Nucleus accumbens (tissue), 56 donors: Measurements from ENCODE around the gene OPHN1.

Experiments
- DNase-seq, 56 donors: peaks; one replicate each; lab custom pipeline; 2025; lab: John Stamatoyannopoulos, UW

OPHN1 gene

GRCh38 chrX:68261060-68261672, 172.1 kb downstream of the OPHN1 start:
- DNase-seq, result peak in 36 of 56 donors; percentile 0 to 56 (median 15)

- no peak for DNase-seq
Measured at GRCh38 chrX:68256990-68257389, 176.3 kb downstream of the OPHN1 start.

- no peak for DNase-seq
Measured at GRCh38 chrX:68254738-68255645, 178.3 kb downstream of the OPHN1 start.

GRCh38 chrX:68252664-68253063, 180.6 kb downstream of the OPHN1 start:
- DNase-seq, result no peak

GRCh38 chrX:68249903-68250302, 183.4 kb downstream of the OPHN1 start:
- no peak for DNase-seq

- peak in 33 of 56 donors; percentile 0 to 38 (median 7) for DNase-seq
Measured at GRCh38 chrX:68249401-68249831, 183.9 kb downstream of the OPHN1 start.

- DNase-seq, result no peak
Measured at GRCh38 chrX:68238568-68238967, 194.7 kb downstream of the OPHN1 start.

GRCh38 chrX:68234171-68234910, 199.0 kb downstream of the OPHN1 start:
- no peak for DNase-seq

GRCh38 chrX:68232206-68232605, 201.1 kb downstream of the OPHN1 start:
- no peak for DNase-seq

- DNase-seq, result no peak
Measured at GRCh38 chrX:68209008-68209407, 224.3 kb downstream of the OPHN1 start.

GRCh38 chrX:68204521-68205038, 228.7 kb downstream of the OPHN1 start:
- DNase-seq, result no peak

GRCh38 chrX:68203646-68204045, 229.6 kb downstream of the OPHN1 start:
- no peak for DNase-seq

GRCh38 chrX:68203211-68203610, 230.1 kb downstream of the OPHN1 start:
- DNase-seq, result no peak

- no peak for DNase-seq
Measured at GRCh38 chrX:68199062-68199848, 234.0 kb downstream of the OPHN1 start.

GRCh38 chrX:68196939-68197791, 236.1 kb downstream of the OPHN1 start:
- peak in 46 of 56 donors; percentile 0 to 64 (median 15) for DNase-seq

- DNase-seq, result no peak
Measured at GRCh38 chrX:68195561-68195960, 237.7 kb downstream of the OPHN1 start.

- no peak for DNase-seq
Measured at GRCh38 chrX:68193786-68194185, 239.5 kb downstream of the OPHN1 start.

- DNase-seq, result no peak
Measured at GRCh38 chrX:68193234-68193633, 240.1 kb downstream of the OPHN1 start.

- DNase-seq, result no peak
Measured at GRCh38 chrX:68190799-68191198, 242.5 kb downstream of the OPHN1 start.
